Raji (cell line): ENCODE data around the gene LCNL1.

Experiments
- POLR2A ChIP-seq: IDR thresholded peaks from 2 replicates; pipeline ENCODE4 v1.6.1; 2011; ENCODE audit warnings: low read depth, low read length, control low read depth; ENCODE audit not compliant: insufficient read depth

Gene LCNL1

DNA sequence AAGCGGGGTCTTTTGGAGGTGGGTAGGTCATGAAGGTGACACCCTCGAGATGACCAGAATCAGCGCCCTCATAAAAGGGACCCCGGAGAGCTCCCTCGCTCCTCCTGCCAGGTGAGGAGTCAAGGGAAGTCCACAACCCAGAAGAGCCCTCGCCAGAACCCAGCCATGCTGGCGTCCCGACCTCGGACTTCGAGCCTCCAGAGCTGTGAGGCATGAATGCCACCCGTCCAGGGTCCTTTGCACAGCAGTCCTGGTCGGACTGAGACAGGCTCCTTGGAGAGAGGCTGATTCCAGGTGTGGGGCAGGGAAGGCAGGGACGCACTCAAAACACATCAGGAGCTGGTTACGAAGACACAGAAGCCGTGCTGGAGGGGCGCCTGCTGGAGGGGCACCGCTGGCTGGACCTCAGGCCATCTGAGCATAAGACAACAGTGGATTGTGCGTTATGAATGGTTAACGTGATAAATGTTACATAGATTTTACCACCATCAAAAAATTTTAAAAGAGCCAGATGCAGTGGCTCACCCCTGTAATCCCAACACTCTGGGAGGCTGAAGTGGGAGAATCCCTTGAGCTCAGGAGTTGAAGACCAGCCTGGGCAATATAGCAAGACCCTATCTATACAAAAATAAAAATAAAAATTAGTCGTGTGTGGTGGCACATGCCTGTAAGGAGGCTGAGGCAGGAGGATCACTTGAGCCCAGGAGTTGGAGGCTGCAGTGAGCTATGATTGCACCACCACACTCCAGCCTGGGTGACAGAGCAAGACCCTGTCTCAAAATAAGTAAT, 19.3 kb downstream of the LCNL1 start:
- TF ChIP-seq POLR2A: no peak

GRCh38 chr9:137002646-137003041, 19.9 kb downstream of the LCNL1 start:
- no peak for TF ChIP-seq POLR2A

DNA sequence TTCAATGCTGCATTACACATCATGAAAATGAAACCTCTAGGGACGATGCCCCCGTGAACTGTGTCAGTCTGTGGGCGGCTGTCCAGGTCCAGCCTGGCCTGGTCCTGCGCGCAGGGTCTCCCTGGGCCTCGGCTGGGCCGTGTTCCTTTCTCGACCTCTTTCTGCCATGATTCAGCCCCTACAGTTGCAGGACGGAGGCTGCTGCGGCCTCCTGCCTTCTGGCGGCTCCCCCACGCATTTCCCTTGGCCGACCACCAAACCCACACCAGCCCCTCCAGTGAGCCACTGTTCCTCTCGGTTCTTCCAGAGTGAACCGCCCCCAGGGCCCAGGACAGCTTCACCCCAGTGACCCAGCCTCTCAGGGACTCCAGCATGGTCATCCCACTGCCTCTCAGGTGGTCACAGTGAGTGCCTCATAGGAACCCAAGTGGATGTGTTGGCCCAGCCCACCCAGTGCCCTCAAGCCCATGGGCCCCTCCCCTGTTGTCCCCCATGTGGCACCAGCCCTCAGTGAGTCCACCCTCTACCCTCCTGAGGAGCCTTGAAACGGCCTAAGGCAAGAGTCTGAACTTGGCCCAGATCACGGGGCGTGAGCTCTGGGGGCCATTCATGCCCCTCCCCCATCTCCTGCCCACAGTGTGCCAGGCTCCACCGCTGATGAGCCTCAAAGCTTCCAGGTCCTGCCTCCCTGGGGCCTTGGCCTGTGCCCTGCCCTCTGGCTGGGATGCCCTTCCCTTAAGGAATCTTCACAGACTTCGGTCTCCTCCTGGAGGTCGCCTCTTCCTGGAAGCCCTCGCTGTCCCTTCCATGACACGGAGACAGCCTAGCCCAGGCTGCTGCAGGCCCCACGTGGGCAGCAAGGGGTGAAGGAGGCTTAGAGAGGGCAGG, 23.6 kb downstream of the LCNL1 start:
- TF ChIP-seq POLR2A: no peak

DNA sequence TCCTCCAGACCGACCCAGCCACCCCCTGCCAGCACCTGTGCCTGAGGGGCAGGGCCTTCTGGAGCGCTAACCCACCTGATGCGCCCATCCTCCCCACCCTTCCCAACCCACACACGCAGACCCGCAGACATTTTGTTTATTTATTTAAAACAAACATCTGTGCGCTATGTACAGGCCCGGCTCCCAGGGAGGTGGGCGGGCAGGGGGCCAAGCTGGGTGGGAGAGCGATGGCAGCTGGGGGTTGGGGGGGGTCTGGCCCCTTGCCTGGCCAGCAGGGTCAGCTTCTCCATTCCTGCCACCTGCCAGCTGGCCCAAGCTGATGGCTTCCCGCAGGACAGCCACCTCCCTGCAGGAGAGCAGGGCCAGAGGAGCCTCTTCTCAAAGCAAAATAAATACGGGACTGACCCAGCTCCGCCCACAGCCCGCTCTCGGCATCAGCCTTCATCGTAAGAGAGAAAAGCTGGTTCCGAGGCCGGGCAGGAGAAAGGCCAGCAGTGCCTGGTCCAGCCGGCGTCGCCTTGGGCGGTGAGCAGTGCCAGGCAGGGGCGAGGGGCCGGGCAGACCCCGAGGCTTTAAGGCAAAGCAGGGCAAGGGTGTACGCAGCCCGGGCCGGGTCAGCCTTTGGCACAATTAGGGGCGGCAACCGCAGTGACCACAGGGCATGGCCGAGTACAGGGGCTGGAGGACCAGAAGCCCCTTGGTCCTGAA, 24.5 kb downstream of the LCNL1 start:
- TF ChIP-seq POLR2A: no peak

DNA sequence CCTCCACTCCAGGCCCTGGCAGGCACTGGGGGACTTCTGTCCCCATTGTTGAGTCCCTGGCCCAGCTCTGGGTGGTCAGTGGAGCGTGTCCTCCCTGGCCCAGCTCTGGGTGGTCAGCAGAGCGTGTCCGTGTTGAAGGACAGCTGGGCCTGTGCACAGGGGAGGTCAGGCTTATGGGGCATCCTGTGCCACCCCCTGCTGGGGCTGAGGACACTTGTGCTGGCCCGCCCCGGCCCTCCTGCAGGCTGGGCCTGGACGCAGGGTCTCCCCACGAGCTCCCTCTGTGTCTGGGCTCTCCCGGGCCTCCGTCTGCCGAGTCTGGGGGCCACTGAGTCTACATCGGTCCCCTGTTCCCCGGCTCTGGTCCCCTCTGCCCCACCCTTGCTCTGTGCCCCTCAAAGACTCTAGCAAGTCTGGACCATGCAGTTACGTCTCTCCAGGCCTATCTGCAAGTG, 25.1 kb downstream of the LCNL1 start:
- no peak for TF ChIP-seq POLR2A

DNA sequence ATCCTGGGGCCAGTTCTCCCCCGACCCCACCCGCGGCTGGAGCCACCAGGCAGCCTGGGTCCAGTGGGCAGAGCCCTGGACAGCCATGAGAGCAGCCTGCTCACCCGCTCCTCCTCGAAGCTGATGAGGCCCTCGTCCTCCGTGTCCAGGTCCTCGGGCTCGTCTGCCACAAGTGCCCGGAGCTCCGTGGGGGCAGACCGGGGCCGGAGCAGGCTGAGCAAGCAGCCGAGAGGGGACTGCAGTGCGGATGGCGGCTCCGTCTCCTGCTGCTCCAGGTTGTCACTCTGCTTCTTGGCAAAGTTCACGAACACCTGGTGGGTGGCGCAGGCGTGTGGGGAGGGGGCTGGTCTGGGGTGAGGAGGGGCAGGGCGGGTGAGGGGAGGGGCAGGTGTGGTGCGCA, 25.5 kb downstream of the LCNL1 start:
- no peak for TF ChIP-seq POLR2A

- no peak for TF ChIP-seq POLR2A
Measured at GRCh38 chr9:137009217-137009616, 26.4 kb downstream of the LCNL1 start.

- TF ChIP-seq POLR2A: no peak
Measured at GRCh38 chr9:137009938-137010732, 27.3 kb downstream of the LCNL1 start.

GRCh38 chr9:137011156-137011555, 28.4 kb downstream of the LCNL1 start:
- TF ChIP-seq POLR2A: no peak

GRCh38 chr9:137011907-137012675, 29.3 kb downstream of the LCNL1 start:
- TF ChIP-seq POLR2A: no peak

- TF ChIP-seq POLR2A: no peak
Measured at GRCh38 chr9:137012694-137013570, 30.1 kb downstream of the LCNL1 start.

DNA sequence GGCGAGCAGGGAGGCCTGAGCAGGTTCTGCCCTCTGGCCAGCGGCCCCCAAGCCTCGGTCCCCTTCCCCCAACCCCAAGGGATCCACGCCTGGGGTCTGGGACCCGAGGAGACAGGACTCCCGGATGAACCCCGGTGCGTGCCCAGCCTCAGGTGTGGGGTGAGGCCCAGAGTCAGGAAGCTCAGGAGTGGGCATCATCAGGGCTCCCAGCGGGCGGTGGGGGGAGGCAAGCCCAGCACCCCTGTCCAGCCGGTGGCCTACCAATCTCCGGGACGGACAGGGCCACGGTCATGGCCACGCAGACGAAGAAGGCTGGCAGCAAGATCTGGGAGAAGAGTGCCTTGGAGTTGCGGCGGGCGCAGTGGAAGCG, 30.8 kb downstream of the LCNL1 start:
- no peak for TF ChIP-seq POLR2A

GRCh38 chr9:137014166-137014565, 31.4 kb downstream of the LCNL1 start:
- TF ChIP-seq POLR2A: no peak
